KOPT-K1 (cell line): ENCODE measurements around the gene LRIT2.
"Not testable (repeated sequence)": the region's sequence is repeated elsewhere in the genome, so short reads cannot be mapped to it uniquely, and the experiment has no call there.

Source experiments
- H3K27ac ChIP-seq: fragments of 200-600 bp; sonication (generic); 2 replicates; pipeline ENCODE4 v1.5.1; 2016; ENCODE audit warnings: antibody characterized with exemption, mild to moderate bottlenecking, low read depth, low read length; ENCODE audit not compliant: poor library complexity, severe bottlenecking
- H3K36me3 ChIP-seq: fragments of 200-600 bp; sonication (generic); 2 replicates; pipeline ENCODE4 v1.5.1; 2017; ENCODE audit warnings: antibody characterized with exemption, mild to moderate bottlenecking, low read length, moderate library complexity; ENCODE audit not compliant: insufficient read depth
- H3K9me3 ChIP-seq: fragments of 200-600 bp; sonication (generic); 2 replicates; pipeline ENCODE4 v1.5.1; 2017; ENCODE audit warnings: antibody characterized with exemption, low read length, mild to moderate bottlenecking; ENCODE audit not compliant: insufficient read depth, poor library complexity, severe bottlenecking

Gene LRIT2

GRCh38 chr10:84171700-84172466 is 53.5 kb downstream of the LRIT2 start:
- not testable (repeated sequence) for H3K9me3 ChIP-seq, H3K27ac ChIP-seq, H3K36me3 ChIP-seq

DNA sequence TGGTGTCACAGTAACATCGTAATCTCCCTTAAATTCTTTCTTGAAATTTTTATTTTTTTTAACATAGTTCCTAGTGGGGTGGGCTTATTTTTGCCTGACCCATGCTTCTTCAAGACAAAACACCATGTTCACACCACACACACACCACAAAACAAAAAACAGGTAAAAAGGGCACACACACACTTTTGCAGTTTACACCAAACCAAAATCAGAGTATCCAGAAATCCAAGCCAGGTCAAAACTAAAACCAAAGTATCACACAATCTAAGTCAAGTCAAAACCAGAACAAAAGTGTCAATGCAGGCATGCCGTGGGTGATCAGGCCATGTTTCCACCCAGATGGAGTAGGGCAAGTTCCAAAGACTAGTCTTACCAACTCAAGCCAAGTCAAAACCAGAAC is 54.1 kb downstream of the LRIT2 start:
- not testable (repeated sequence) for H3K36me3 ChIP-seq, H3K9me3 ChIP-seq, H3K27ac ChIP-seq
